Stimulated activated CD4-positive, alpha-beta T cell treated with anti-CD3 and anti-CD28 coated beads, TNF-alpha, amount 100 ng/mL, for 4 hours (primary cell): ENCODE results near the gene LYRM7.
"Not testable (repeated sequence)": the region's sequence is repeated elsewhere in the genome, so short reads cannot be mapped to it uniquely, and the experiment has no call there.

Experiments used
- DNase-seq, 3 experiments: peaks; one replicate each; pipeline ENCODE4 v3.0.0-alpha.2; 2020; ENCODE audit warnings: low read depth in 3 of 3

The LYRM7 gene

DNA sequence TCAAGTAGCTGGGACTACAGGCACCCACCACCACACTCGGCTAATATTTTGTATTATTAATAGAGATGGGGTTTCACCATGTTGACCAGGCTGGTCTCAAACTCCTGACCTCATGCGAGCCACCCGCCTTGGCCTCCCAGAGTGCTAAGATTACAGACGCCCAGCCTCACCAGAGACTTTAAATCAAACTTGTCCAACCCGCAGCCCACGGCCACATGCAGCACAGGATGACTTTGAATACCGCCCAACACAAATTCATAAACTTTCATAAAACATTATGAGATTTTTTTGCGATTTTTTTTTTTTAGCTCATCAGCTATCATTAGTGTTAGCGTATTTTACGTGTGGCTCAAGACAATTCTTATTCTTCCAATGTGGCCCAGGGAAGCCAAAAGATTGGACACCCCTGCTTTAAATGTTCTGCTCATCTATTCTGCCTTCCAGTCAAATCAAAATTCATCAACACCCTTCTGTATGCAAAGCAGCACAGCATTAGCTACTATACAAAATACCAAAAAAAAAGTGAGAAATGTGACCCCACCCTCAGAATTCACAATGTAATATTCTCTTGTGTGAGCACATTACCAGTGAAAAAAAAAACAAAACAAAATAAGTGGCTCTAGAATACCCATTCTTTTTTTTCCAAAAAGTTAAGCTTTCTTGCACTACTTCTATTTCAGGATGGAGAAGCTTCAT, 50.4 kb downstream of the LYRM7 start:
- DNase-seq = no peak

- no peak for DNase-seq
Measured at GRCh38 chr5:131221888-131222287, 51.1 kb downstream of the LYRM7 start.

DNA sequence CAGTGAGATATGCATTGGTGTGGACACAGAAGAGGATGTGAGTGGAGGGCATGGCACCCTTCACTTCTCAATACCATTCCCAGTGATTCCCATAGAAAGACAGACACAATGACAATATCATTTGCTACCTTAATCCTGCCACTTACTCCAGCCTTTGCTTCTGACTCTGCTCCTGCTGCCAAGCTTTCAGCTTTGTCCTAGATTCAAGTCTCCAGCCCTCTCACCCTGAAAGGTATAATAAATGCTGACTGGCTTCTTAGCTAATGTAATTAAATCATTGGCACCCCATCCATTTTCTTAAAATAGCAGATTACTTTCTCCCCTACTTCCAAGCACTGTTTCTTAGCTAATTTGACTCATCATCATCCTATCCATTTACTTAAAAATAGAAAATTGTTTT, 52.0 kb downstream of the LYRM7 start:
- DNase-seq = no peak

DNA sequence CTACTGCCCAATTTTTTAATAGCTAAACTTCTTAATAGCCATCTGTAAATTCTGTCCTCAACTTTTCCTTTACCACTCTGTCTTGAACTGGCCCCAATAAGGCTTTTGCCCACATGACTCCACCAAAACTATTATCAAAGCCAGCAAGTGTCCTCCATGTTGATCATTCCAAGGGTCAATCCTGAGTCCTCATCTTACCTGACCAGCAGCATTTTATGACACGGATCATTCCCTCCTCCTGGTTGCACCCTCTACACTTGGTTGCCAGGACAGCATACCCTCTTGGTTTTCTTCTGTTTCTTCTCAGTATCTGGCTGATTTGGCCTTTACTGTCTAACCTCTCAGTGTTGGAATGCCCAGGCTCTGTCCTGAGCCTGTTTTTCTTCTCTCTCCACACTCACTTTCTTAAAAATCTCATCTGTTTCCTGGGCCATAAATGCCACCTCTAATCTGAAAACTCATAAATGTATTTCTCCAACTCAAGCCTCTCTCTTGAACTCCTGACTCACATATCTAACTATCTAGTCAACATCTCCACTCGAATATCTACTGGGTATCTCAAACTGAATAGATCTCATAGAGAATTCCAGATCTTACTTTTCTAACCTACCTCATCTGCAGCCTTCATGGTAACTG, 53.1 kb downstream of the LYRM7 start:
- no peak for DNase-seq

- DNase-seq = no peak
Measured at GRCh38 chr5:131224387-131225201, 53.9 kb downstream of the LYRM7 start.

GRCh38 chr5:131225282-131225974, 54.7 kb downstream of the LYRM7 start:
- DNase-seq = no peak

GRCh38 chr5:131226899-131227298, 56.2 kb downstream of the LYRM7 start:
- no peak for DNase-seq

DNA sequence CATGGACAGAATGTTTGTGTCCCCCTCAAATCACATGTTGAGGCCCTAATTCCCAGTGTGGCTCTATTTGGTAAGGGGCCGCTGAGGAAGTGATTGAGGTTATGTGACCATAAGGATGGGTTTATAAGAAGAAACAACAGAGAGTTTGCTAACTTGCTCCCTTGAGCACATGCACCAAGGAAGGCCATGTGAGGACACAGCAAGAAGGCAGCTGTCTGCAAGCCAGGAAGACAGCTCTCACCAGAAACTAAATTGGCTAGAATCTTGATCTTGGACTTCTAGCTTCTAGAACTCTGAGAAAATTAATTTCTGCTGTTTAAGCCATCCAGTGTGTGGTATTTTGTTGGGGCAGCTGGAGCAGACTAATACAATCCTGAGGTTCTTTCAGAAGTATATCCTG, 57.9 kb downstream of the LYRM7 start:
- DNase-seq = no peak

- DNase-seq = no peak
Measured at GRCh38 chr5:131229623-131230022, 58.9 kb downstream of the LYRM7 start.

GRCh38 chr5:131230406-131230805, 59.7 kb downstream of the LYRM7 start:
- no peak for DNase-seq

GRCh38 chr5:131239686-131240085, 68.9 kb downstream of the LYRM7 start:
- no peak for DNase-seq

DNA sequence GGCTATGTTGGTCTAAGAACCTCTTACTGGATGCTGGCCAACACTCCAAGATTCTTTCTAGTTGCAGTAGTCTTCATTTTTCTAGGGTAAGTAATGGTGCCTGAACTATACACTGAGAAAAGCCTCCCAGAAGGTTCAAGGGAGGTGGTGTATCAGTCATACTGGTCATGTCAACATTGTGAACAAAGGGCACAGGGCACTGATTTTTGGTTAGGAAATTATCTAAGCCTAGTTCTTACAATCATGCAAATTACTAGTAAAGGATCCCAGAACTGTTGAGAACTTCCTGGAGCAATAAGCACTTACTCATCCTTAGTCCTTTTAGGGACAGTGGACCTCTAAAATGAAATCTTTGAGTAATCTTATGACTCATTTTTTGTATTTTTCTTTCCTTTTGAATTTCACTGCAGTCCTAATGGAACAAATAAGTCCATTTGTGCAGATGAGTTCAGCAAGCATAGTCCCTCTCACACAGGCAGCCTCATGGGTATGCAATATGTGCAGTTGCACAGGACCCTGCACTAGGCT, 72.0 kb downstream of the LYRM7 start:
- no peak for DNase-seq

DNA sequence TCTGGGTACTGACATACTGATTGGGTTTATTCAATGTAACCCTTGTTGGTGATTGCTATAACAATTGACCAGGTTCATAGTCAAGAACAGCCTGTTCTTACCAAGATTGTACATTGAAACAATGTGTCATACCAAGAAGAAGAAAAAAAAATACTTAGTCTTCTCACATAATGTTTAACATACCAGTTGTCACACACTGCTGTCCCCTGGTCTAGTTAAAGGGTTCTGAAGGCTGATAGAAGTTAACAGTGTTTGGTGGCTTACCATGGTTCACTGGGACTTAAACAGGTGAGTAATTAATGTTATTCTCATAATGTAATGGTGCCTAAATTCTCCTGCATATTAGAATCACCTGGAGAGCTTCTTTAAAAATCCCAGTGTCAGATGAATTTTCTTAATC, 74.6 kb downstream of the LYRM7 start:
- no peak for DNase-seq

DNA sequence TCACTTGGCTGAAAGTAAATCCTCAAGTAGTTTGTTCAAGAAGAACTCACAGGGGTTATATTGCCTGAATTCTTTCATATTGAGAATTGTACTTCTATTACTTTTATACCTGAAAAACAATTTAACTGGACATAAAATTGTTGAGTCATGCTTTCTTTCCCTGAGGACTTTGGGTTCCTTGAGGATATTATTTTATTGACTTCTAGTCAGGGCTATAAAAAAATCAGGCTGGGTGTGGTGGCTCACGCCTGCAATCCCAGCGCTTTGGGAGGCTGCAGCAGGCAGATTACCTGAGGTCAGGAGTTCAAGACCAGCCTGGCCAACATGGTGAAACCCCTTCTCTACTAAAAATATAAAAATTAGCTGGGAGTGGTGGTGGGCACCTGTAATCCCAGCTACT, 75.2 kb downstream of the LYRM7 start:
- DNase-seq = no peak

GRCh38 chr5:131246504-131246903, 75.8 kb downstream of the LYRM7 start:
- DNase-seq = no peak

DNA sequence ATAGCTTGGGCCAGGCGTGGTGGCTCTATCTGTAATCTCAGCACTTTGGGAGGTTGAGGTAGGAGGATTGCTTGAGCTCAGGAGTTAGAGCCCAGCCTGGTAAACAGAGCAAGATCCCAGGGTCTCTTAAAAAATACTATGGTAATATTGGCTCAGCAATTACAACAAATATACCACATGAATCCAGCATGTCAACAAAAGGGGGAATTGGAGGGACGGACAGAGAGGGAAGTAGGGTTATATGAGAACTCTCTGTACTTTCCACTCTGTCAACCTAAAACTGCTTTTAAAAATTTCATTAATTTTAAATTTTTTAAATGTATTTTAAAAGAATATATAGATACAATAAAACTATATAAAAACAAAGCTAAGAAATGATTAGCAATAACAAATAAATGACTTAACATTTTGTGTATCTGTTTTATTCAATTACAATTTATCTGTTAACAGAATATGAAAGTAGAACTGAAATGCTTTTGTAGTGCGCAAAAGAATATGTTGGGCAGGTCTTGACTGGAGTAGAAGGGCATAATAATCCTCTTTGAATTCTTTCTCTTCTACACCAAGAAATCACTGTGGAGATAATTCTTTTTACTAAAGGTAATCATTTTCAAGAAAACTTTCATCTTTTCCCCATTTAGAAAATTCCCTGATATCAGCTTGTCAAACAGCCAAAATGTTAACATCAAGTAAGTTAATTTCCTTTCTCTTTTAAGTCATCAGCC, 80.2 kb downstream of the LYRM7 start:
- no peak for DNase-seq

DNA sequence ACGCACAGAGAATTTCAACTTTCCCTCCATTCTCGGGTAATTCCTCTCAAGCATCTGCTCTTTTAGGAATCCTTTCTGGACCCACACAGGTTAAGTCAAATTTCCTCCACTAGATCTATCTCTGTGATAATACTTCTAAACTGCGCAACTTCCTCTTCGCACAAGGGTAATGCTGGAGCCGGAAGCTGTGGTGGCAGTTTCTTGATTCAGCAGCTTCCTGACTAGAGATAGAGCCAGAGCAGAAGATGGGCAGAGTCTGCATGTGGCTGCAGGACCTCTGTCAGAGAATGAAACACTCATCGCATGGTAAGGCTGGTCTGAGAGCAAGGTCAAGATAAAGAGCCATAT, 82.1 kb downstream of the LYRM7 start:
- DNase-seq = peak in 2 of 3 experiments; percentile 53 to 60

DNA sequence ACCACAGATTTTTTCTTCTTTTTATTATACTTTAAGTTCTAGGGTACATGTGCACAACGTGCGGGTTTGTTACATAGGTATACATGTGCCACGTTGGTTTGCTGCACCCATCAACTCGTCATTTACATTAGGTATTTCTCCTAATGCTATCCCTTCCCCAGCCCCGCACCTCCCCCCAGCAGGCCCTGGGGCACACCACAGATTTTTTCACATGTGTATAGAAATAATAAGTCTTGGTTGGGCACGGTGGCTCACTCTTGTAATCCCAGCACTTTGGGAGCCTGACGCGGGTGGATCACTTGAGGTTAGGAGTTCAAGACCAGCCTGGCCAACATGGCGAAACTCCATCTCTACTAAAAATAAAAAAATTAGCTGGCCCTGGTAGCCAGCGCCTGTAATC, 83.3 kb downstream of the LYRM7 start:
- DNase-seq = not testable (repeated sequence)

DNA sequence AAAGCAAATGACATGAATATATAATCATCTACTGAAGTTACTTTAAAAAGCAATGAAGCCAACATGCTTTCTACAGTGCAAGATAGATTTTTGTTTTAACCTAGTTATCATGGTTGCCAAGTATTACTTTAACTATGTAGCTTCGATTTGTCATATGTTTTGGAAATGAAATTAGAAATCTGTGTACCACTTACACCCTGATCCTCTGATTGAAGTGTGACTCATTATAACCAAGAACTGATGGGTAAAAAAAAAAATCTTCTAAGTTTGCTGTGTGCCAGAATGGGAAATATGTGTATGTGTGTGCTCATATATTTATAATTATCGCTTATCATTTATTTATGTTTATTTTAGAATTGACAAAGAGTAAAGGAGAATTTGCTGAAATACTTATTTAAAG, 84.0 kb downstream of the LYRM7 start:
- DNase-seq = no peak
